ENCODE results near the gene TRIM33. TPM values are rescaled to one million over a fixed set of nuclear protein-coding genes. Genes with fewer than 3 reads are reported as not detected.

The TRIM33 gene
- total RNA-seq, 1 donor from 2014 or later = 31.8 TPM

GRCh38 chr1:114522264-114522575 lies 11.2 kb upstream of the TRIM33 start:
- H3K4me2 ChIP-seq (ENCODE audit: low read length) = no peak overlapping the region

GRCh38 chr1:114521396-114522263 lies 10.6 kb upstream of the TRIM33 start:
- no peak for FAIRE-seq
- H3K4me2 ChIP-seq (ENCODE audit: low read length) = no peak overlapping the region
- no peaks in the 10 kb centered on the region for H4K20me1 ChIP-seq (ENCODE audit: insufficient read depth, low read length)
- H3K4me3 ChIP-seq (ENCODE audit: insufficient read depth, low read depth, low read length) = no peak overlapping the region
- no peaks in the 10 kb centered on the region for H3K9me3 ChIP-seq (ENCODE audit: insufficient read depth, low read depth, low read length)
- no peak overlapping the region for H3K27ac ChIP-seq (ENCODE audit: low read depth, low read length)
- Mint-ChIP-seq H3K4me3 (ENCODE audit: unreplicated experiment) (no peak overlapping the region), H3K27me3 (ENCODE audit: low read depth, unreplicated experiment) (no peaks in the 10 kb centered on the region), H3K9me3 (ENCODE audit: unreplicated experiment) (no peaks in the 10 kb centered on the region), H3K27ac (ENCODE audit: unreplicated experiment) (peak overlapping the region; percentile 38), H3K4me1 (ENCODE audit: low read depth, unreplicated experiment) (peaks cover 12% of the 10 kb centered on the region), H3K36me3 (ENCODE audit: low read depth, unreplicated experiment) (no peaks in the 10 kb centered on the region)
- H3K36me3 ChIP-seq (ENCODE audit: insufficient read depth, low read length) = no peaks in the 10 kb centered on the region
- H3K79me2 ChIP-seq (ENCODE audit: insufficient read depth, low read length) = no peaks in the 10 kb centered on the region
- H2AFZ ChIP-seq (ENCODE audit: low read depth, low read length) = no peak overlapping the region
- no peak for DNase-seq (ENCODE audit: low read depth)
- H3K27me3 ChIP-seq (ENCODE audit: insufficient read depth, low read length) = no peaks in the 10 kb centered on the region
- no peaks in the 10 kb centered on the region for H3K4me1 ChIP-seq (ENCODE audit: insufficient read depth, low read length)
- TF ChIP-seq CTCF (IDR thresholded peaks at IDR 0.05; ENCODE audit: insufficient read depth, low read depth, low read length) (no peak), EZH2 (IDR thresholded peaks at IDR 0.05; ENCODE audit: insufficient read depth, low read length) (no peak)
- no peak overlapping the region for H3K9ac ChIP-seq (ENCODE audit: low read length)

More at GRCh38 chr1:114522264-114522575, 11.2 kb upstream of the TRIM33 start:
- DNase-seq (ENCODE audit: low read depth) = peak; percentile 10
- Histone ChIP-seq H3K27ac (ENCODE audit: low read depth, low read length) (no peak overlapping the region), H3K36me3 (ENCODE audit: insufficient read depth, low read length) (no peaks in the 10 kb centered on the region), H3K9me3 (ENCODE audit: insufficient read depth, low read depth, low read length) (no peaks in the 10 kb centered on the region), H3K9ac (ENCODE audit: low read length) (no peak overlapping the region), H3K4me3 (ENCODE audit: insufficient read depth, low read depth, low read length) (no peak overlapping the region), H3K27me3 (ENCODE audit: insufficient read depth, low read length) (no peaks in the 10 kb centered on the region), H4K20me1 (ENCODE audit: insufficient read depth, low read length) (no peaks in the 10 kb centered on the region), H3K79me2 (ENCODE audit: insufficient read depth, low read length) (no peaks in the 10 kb centered on the region), H2AFZ (ENCODE audit: low read depth, low read length) (no peak overlapping the region), H3K4me1 (ENCODE audit: insufficient read depth, low read length) (no peaks in the 10 kb centered on the region)
- Mint-ChIP-seq H3K36me3 (ENCODE audit: low read depth, unreplicated experiment) (no peaks in the 10 kb centered on the region), H3K27me3 (ENCODE audit: low read depth, unreplicated experiment) (no peaks in the 10 kb centered on the region), H3K9me3 (ENCODE audit: unreplicated experiment) (no peaks in the 10 kb centered on the region), H3K27ac (ENCODE audit: unreplicated experiment) (peak overlapping the region; percentile 38), H3K4me3 (ENCODE audit: unreplicated experiment) (no peak overlapping the region), H3K4me1 (ENCODE audit: low read depth, unreplicated experiment) (peaks cover 12% of the 10 kb centered on the region)
- no peak for FAIRE-seq
- TF ChIP-seq EZH2 (IDR thresholded peaks at IDR 0.05; ENCODE audit: insufficient read depth, low read length) (no peak), CTCF (IDR thresholded peaks at IDR 0.05; ENCODE audit: insufficient read depth, low read depth, low read length) (no peak)

GRCh38 chr1:114517348-114517747 lies 6.3 kb upstream of the TRIM33 start:
- Mint-ChIP-seq H3K36me3 (ENCODE audit: low read depth, unreplicated experiment) (no peaks in the 10 kb centered on the region), H3K4me1 (ENCODE audit: low read depth, unreplicated experiment) (peaks cover 10% of the 10 kb centered on the region), H3K27ac (ENCODE audit: unreplicated experiment) (peak overlapping the region; percentile 41), H3K9me3 (ENCODE audit: unreplicated experiment) (no peaks in the 10 kb centered on the region), H3K27me3 (ENCODE audit: low read depth, unreplicated experiment) (no peaks in the 10 kb centered on the region), H3K4me3 (ENCODE audit: unreplicated experiment) (no peak overlapping the region)
- no peaks in the 10 kb centered on the region for H3K27me3 ChIP-seq (ENCODE audit: insufficient read depth, low read length)
- no peaks in the 10 kb centered on the region for H3K9me3 ChIP-seq (ENCODE audit: insufficient read depth, low read depth, low read length)
- no peak overlapping the region for H2AFZ ChIP-seq (ENCODE audit: low read depth, low read length)
- no peaks in the 10 kb centered on the region for H4K20me1 ChIP-seq (ENCODE audit: insufficient read depth, low read length)
- H3K4me2 ChIP-seq (ENCODE audit: low read length) = no peak overlapping the region
- FAIRE-seq (no peak), DNase-seq (ENCODE audit: low read depth) (peak; percentile 22)
- H3K4me1 ChIP-seq (ENCODE audit: insufficient read depth, low read length) = no peaks in the 10 kb centered on the region
- H3K27ac ChIP-seq (ENCODE audit: low read depth, low read length) = no peak overlapping the region
- no peaks in the 10 kb centered on the region for H3K36me3 ChIP-seq (ENCODE audit: insufficient read depth, low read length)
- no peak overlapping the region for H3K9ac ChIP-seq (ENCODE audit: low read length)
- no peak overlapping the region for H3K4me3 ChIP-seq (ENCODE audit: insufficient read depth, low read depth, low read length)
- TF ChIP-seq CTCF (IDR thresholded peaks at IDR 0.05; ENCODE audit: insufficient read depth, low read depth, low read length) = no peak
- TF ChIP-seq EZH2 (IDR thresholded peaks at IDR 0.05; ENCODE audit: insufficient read depth, low read length) = no peak
- H3K79me2 ChIP-seq (ENCODE audit: insufficient read depth, low read length) = no peaks in the 10 kb centered on the region
